Ishikawa (cell line): ENCODE measurements around the gene PSMD13.

Experiments used
- EGR1 ChIP-seq: IDR thresholded peaks from 2 replicates; pipeline ENCODE4 v1.6.1; 2012
- EP300 ChIP-seq: IDR thresholded peaks from 2 replicates; pipeline ENCODE4 v1.6.1; 2012; ENCODE audit warnings: borderline replicate concordance
- MAX ChIP-seq: IDR thresholded peaks from 2 replicates; pipeline ENCODE4 v1.6.1; 2012
- RAD21 ChIP-seq: IDR thresholded peaks from 2 replicates; pipeline ENCODE4 v1.6.1; 2012; ENCODE audit warnings: low read depth
- REST ChIP-seq: IDR thresholded peaks from 2 replicates; pipeline ENCODE4 v1.6.1; 2012; ENCODE audit warnings: low read depth, mild to moderate bottlenecking
- ZBTB7A ChIP-seq: IDR thresholded peaks from 2 replicates; pipeline ENCODE4 v1.6.1; 2012; ENCODE audit warnings: low read depth

- no peak for TF ChIP-seq MAX
- TF ChIP-seq ZBTB7A = no peak
- no peak for TF ChIP-seq EGR1
- TF ChIP-seq RAD21 = no peak
- no peak for TF ChIP-seq EP300
- no peak for TF ChIP-seq REST
Measured at GRCh38 chr11:253160-253885, 16.5 kb downstream of the PSMD13 start.
